NCI-H1436 (cell line): ENCODE data around the gene PZP.
"Not testable (repeated sequence)": the region's sequence is repeated elsewhere in the genome, so short reads cannot be mapped to it uniquely, and the experiment has no call there.

Experiments used
- DNase-seq: peaks from one replicate; lab custom pipeline; 2025; lab: John Stamatoyannopoulos, UW

Gene PZP

DNA sequence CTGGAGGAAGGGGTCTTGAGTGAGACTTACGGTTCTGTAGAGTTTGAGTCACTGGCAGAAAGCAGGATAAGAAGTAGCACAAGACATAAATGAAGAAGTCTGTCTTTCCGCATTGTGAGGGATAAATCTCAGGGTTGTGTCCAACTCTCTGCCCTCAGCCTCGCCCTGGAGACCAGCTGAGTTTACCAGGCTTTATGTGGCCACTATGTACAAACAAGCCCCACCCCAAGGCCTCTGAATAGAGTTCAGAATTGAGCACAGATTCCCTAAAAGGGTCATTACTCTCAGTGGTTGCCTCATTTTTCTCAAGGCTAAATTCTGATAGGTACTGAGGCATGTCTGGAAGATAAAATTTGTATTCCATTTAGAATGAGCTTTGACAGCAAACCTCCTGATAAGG is at the start of gene PZP:
Gene PZP, minus strand, starts transcription at position 167 of the 400 bp plus-strand sequence. Its CDS starts 54 bp downstream, at position 113.
- DNase-seq: no peak

DNA sequence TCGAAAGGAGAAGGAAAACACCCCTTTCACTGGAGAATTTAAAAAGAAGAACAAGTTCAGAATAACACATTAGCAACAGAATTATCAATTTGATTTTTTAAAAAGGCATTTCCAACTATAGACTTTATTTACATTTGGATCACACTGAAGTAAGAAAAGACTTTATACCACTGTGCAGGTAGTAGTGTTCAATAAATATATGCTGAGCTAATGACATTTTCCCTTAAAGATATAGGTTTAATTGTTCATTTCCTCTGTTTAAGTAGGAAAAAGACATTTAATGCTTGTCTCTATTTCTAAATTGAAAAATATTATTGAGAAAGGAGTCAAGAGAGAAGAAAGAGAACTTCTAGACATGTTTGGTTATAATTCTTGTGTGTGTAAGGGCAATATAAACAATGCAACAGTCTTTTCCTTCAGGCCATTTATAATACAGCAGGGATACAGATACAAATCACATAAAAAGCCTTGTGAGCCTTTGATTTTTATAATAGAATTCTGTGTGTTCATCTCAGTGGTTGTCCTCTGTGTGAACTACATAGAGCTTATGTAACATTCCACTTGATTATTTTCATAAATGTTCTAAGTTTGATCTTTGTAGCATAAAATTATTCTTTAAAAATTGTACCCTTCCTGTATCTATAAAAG is 48.7 kb upstream of the PZP start:
- DNase-seq: no peak

GRCh38 chr12:9256341-9256740 is 48.1 kb upstream of the PZP start:
- DNase-seq: no peak

DNA sequence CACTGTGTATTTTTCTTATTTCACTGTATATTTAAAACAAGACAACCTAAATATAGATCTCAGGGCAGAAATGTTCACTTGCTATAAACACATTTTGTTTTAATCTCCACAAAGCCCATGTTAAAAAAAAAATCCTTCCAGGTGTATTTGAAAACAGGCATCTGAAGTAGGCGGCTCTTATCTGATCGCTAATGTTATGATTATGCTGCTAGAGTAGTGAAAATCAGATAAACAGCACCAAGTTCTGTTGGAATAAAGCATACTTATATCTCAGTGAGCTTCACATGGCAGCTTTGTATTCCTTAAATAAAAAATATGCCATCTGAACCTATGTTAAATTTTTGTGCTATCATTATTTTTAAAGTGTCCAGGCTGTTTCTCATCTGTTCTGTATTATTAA is 47.6 kb upstream of the PZP start:
- no peak for DNase-seq

- no peak for DNase-seq
Measured at GRCh38 chr12:9253464-9253863, 45.3 kb upstream of the PZP start.

- not testable (repeated sequence) for DNase-seq
Measured at GRCh38 chr12:9252791-9253190, 44.6 kb upstream of the PZP start.

DNA sequence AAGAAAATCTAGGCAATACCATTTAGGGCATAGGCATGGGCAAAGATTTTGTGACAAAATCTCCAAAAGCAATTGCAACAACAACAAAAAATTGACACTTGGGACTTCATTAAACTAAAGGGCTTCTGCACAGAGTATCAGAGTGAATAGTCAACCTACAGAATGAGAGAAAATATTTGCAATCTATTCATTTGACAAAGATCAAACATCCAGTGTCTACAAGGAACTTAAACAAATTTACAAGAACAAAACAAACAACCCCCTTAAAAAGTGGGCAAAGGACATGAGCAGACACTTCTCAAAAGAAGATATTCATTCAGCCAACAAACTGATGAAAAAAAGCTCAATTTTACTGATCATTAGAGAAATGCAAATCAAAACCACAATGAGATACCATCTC is 44.1 kb upstream of the PZP start:
- DNase-seq: no peak

GRCh38 chr12:9248435-9248834 is 40.2 kb upstream of the PZP start:
- DNase-seq: no peak

DNA sequence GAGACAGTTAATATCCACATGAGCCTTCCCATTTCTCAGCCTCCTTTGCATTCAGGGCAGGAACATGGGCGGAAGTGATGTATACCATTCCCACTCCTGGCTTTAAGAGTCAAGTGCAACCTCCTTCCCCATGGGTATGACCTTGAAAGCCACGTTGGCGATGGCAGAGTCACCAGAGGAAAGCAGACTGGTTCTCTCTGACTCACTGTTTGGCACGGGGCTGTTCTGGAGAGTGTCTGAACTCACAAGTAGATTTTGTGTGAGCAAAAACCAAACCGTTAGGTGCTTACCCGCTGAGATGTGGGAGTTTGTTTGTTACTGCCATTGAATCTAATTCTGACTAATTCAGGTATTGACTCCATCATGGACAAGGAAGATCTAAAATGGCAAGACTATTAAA is 36.7 kb upstream of the PZP start:
- DNase-seq: no peak

DNA sequence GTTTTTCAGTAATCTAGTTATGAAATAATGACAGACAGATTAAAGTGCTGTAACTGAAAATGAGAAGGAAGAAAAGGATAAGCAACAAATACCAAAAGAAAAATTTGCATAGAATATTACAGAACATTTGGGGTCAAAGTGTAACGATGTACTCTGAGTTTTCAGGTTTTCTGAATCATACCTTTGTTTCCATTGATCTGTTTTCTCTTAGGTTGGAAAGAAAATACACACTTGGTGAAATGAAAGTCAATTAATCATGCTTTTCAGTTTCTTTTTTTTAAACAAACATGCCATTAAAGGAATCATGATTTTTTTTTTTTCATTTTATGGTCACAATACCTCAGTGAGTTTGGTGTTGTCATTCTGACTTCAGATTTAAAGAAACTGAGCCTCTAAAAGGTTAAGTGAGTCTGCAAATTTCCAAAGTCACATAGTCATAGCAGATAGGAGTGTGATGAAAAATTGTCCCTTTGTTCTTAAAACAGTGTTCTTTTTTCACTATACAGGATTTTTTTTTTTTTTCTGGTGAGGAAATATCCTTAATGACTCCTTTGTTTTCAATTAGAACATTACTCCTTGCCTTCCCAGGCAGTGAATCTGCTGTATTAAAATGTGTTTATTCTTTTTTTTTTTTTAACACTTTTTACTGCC is 35.9 kb upstream of the PZP start:
- DNase-seq: no peak

DNA sequence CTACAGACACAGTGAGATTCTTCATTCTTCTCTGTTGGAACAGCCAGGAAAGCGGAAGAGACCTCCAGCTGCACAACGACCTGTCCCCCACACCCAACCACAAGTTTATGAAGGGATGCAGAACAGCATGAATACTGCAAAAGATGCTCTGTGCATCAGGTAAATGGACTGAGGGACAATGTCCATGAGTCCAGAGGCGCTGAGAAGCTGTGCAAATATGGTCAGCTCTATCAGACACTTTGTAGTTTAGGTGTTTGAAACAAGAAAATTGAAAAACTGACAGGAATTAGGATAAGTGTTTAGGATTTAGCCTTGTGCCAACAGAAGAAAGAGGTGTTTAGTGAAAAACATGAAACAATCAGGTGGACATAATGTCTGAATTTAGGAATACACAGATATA is 33.1 kb upstream of the PZP start:
- no peak for DNase-seq

GRCh38 chr12:9240776-9241175 is 32.6 kb upstream of the PZP start:
- DNase-seq: no peak

GRCh38 chr12:9240004-9240635 is 31.9 kb upstream of the PZP start:
- not testable (repeated sequence) for DNase-seq

DNA sequence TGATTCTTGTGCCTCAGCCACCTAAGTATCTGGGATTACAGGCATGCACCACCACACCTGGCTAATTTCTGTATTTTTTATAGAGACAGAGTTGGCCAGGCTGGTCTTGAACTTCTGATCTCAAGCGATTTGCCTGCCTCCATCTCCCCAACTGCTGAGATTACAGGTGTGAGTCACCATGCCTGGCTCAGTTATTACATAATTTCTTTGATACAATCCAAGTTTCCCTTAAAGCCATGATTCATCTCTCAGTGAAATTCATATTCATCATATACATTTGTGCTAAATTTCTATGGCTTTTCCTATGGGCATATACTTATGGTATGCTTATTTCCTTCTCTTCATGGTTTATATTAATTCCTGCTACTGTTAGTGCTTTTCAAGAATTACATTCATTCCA is 29.1 kb upstream of the PZP start:
- DNase-seq: no peak

DNA sequence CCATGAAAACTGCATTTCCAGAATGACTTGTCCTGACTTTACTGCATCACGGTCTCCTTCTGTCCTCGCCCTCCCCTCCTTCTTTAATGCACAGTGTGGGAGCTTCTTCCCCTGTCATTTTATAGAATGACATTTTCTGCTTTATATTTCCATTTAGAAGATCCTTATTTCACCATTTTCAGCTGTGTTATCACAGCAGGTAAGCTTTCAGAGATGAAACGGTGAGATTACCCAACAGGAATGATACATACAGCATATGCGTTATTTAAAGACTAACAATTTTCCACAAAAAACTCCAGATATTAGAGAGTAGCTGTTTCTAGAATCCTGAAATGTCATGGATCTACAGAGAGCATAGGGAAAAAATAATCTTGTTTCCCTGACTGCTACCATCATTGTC is 27.3 kb upstream of the PZP start:
- no peak for DNase-seq

GRCh38 chr12:9227950-9228349 is 19.8 kb upstream of the PZP start:
- no peak for DNase-seq

- no peak for DNase-seq
Measured at GRCh38 chr12:9223830-9224229, 15.6 kb upstream of the PZP start.

- DNase-seq: no peak
Measured at GRCh38 chr12:9221483-9221882, 13.3 kb upstream of the PZP start.

DNA sequence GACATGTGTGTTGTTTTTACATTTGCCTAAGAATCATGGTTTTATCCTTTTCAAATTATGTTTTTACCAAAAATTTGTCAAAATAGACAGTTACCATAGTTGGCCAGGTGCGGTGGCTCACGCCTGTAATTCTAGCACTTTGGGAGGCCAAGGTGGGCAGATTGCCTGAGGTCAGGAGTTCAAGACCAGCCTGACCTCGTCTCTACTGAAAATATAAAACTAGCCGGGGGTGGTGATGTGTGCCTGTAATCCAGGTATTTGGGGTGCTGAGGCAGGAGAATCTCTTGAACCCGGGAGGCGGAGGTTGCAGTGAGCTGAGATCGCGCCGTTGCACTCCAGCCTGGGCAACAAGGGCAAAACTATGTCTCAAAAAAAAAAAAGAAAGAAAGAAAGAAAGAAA is 12.8 kb upstream of the PZP start:
- not testable (repeated sequence) for DNase-seq

DNA sequence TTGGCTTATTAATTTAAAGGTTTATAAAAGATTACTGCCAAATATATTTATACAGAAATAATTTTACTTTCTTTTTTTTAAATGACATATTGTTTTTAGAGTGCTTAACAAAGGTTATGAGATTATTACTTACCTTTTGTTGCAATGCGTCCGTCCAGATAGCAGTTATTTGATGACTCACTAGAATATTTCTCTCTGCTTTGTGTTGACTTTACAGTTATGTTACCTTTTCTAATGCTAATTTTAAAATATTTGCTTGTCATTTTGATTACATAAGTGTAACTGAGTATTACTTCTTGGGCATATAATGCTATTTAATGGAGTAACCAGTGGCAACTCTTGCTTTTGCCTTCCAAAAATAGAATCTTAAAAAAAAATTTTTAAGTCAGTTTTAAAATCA is 6.3 kb upstream of the PZP start:
- DNase-seq: no peak

DNA sequence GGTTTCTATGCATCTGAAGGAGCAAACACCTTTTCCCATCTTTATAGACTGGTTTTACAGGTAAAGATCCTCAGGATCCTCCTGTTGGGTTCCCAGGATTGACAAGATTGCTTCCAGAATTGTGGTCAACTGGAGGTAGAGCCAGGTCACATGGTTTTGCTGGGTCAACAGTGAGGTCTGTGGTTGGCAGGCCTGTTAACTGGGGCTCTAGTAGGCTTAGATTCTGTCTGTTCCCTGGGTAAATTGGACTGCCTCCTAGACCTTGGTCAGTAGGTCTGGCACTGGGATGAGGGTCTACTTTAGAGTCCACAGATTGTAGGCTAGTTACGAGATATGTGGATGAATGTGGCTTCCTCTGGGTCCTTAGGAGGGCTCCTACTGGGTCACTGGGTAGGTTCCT is 3.5 kb upstream of the PZP start:
- no peak for DNase-seq

GRCh38 chr12:9204380-9204779 is 3.8 kb downstream of the PZP start:
- DNase-seq: no peak

DNA sequence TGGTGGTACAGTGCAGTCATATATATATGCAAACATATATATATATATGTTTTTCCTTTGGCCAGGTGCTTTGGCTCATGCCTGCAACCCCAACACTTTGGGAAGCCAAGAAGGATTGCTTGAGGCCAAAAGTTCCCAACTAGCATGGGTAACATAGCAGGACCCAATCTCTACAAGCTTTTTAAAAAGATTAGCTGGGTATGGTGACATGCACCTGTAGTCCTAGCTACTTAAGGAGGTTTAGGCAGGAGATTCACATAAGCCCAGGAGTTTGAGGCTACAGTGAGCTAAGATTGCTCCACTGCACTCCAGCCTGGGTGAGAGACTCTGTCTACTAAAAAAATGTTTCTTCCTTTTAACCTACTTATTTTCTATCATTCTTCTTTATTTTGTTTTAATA is 10.2 kb downstream of the PZP start:
- DNase-seq: no peak

DNA sequence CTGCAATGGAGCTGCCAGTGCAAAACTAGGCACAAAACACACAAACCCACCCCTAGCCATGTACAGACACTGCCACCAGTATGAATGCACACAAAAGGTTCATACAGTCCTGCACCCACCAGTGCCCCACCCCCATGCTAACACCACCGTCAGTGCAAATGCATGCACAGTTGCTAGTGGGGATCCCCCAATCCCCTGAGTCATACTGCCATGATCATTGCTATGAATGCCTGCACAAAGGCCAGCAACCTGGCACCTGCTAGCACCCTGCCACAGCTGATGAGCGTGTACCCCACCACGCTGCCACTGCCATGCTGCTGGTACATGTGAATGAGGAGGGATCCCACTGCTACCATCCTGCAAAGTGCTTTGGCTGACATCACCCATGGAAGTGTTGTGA is 23.9 kb downstream of the PZP start:
- no peak for DNase-seq
